HepG2 (cell line): ENCODE data around the gene NUTF2. TPM values are rescaled to one million over a fixed set of nuclear protein-coding genes. Genes with fewer than 3 reads are reported as not detected.

Source experiments
- ADNP ChIP-seq: sonication (generic); formaldehyde crosslinking; IDR thresholded peaks from 2 replicates; pipeline ENCODE4 v1.4.0; 2020; ENCODE audit warnings: missing genetic modification reagents
- ATF3 ChIP-seq: sonication (generic); formaldehyde crosslinking; IDR thresholded peaks from 2 replicates; pipeline ENCODE4 v1.4.0; 2020; ENCODE audit warnings: missing genetic modification reagents
- FOXA1 ChIP-seq, 2 experiments: fragments of 450-650 bp in 1 of 2; sonication (generic) in 1 of 2; formaldehyde crosslinking in 1 of 2; IDR thresholded peaks; 2 replicates each; pipeline versions ENCODE4 v1.4.0 to v1.6.1; 2016 to 2020; ENCODE audit warnings: missing genetic modification reagents in 1 of 2
- HOXA3 ChIP-seq: sonication (generic); formaldehyde crosslinking; IDR thresholded peaks from 2 replicates; pipeline ENCODE4 v1.5.0; 2020; ENCODE audit warnings: missing genetic modification reagents
- IRF2 ChIP-seq: IDR thresholded peaks from 2 replicates; pipeline ENCODE4 v1.6.1; 2018; ENCODE audit warnings: missing genetic modification reagents, missing compliant biosample characterization
- JUNB ChIP-seq: sonication (generic); formaldehyde crosslinking; IDR thresholded peaks from 2 replicates; pipeline ENCODE4 v1.8.0; 2022; ENCODE audit warnings: missing genetic modification reagents, mild to moderate bottlenecking, borderline replicate concordance
- NFE2 ChIP-seq: sonication (generic); formaldehyde crosslinking; IDR thresholded peaks from 2 replicates; pipeline ENCODE4 v1.4.0; 2020; ENCODE audit warnings: missing genetic modification reagents
- RARG ChIP-seq: sonication (generic); formaldehyde crosslinking; IDR thresholded peaks from 2 replicates; pipeline ENCODE4 v1.4.0; 2020; ENCODE audit warnings: low read depth, mild to moderate bottlenecking, missing genetic modification reagents
- SIX4 ChIP-seq: sonication (generic); formaldehyde crosslinking; IDR thresholded peaks from 2 replicates; pipeline ENCODE4 v1.4.0; 2020; ENCODE audit warnings: missing genetic modification reagents
- SMARCC2 ChIP-seq: fragments of 450-650 bp; IDR thresholded peaks from 2 replicates; pipeline ENCODE4 v1.6.1; 2017; ENCODE audit warnings: antibody characterized with exemption, mild to moderate bottlenecking
- SNRNP70 ChIP-seq: fragments of 200-400 bp; formaldehyde crosslinking; IDR thresholded peaks from 2 replicates; pipeline ENCODE4 v1.6.1; 2017; ENCODE audit warnings: mild to moderate bottlenecking, low read depth, low read length, moderate library complexity
- SP4 ChIP-seq: sonication (generic); formaldehyde crosslinking; IDR thresholded peaks from 2 replicates; pipeline ENCODE4 v1.8.1; 2023; ENCODE audit warnings: mild to moderate bottlenecking, missing genetic modification reagents
- TERF1 ChIP-seq: sonication (generic); formaldehyde crosslinking; IDR thresholded peaks from 2 replicates; pipeline ENCODE4 v1.8.0; 2022; ENCODE audit warnings: mild to moderate bottlenecking, missing genetic modification reagents, moderate library complexity
- ZBTB20 ChIP-seq: sonication (generic); formaldehyde crosslinking; IDR thresholded peaks from 2 replicates; pipeline ENCODE4 v1.8.1; 2023; ENCODE audit warnings: missing genetic modification reagents, low read depth, mild to moderate bottlenecking, borderline replicate concordance
- ZNF143 ChIP-seq: sonication (generic); formaldehyde crosslinking; IDR thresholded peaks from 2 replicates; pipeline ENCODE4 v1.4.0; 2020; ENCODE audit warnings: missing genetic modification reagents
- ZNF296 ChIP-seq: sonication (generic); formaldehyde crosslinking; conservative IDR thresholded peaks from 2 replicates; pipeline ENCODE4 v1.5.0; 2020; ENCODE audit warnings: mild to moderate bottlenecking, missing genetic modification reagents
- ZNF331 ChIP-seq: sonication (generic); formaldehyde crosslinking; IDR thresholded peaks from 2 replicates; pipeline ENCODE4 v1.4.0; 2020; ENCODE audit warnings: missing genetic modification reagents
- ZNF343 ChIP-seq: sonication (generic); formaldehyde crosslinking; IDR thresholded peaks from 2 replicates; pipeline ENCODE4 v1.4.0; 2020; ENCODE audit warnings: mild to moderate bottlenecking, missing genetic modification reagents
- ZNF350 ChIP-seq: sonication (generic); formaldehyde crosslinking; IDR thresholded peaks from 2 replicates; pipeline ENCODE4 v1.4.0; 2020; ENCODE audit warnings: mild to moderate bottlenecking, low read depth, missing genetic modification reagents, borderline replicate concordance
- ZNF543 ChIP-seq: sonication (generic); formaldehyde crosslinking; IDR thresholded peaks from 2 replicates; pipeline ENCODE4 v1.4.0; 2020; ENCODE audit warnings: mild to moderate bottlenecking, missing genetic modification reagents
- ZNF557 ChIP-seq: sonication (generic); formaldehyde crosslinking; IDR thresholded peaks from 2 replicates; pipeline ENCODE4 v1.4.0; 2020; ENCODE audit warnings: missing genetic modification reagents
- ZNF644 ChIP-seq: IDR thresholded peaks from 2 replicates; pipeline ENCODE4 v1.6.1; 2016; ENCODE audit warnings: low read depth
- ZNF646 ChIP-seq: sonication (generic); formaldehyde crosslinking; IDR thresholded peaks from 2 replicates; pipeline ENCODE4 v1.9.0; 2021; ENCODE audit warnings: mild to moderate bottlenecking, missing genetic modification reagents
- polyA plus RNA-seq, 8 experiments: library from polyadenylated mRNA; depleted of rRNA in 3 of 8; stranded (reverse) in 7 of 8; unstranded in 1 of 8; fragments of >200 nt; fragmentation: Illumina TruSeq in 4 of 8; extraction: Trizol in 4 of 8; gene quantifications; 2 replicates each; pipeline versions ENCODE4 v1.2.1 to v1.2.3, GENCODE V29; 2011 to 2016; ENCODE audit warnings: low read depth in 4 of 8, missing spikeins in 1 of 8, mixed read lengths in 1 of 8; ENCODE audit not compliant: insufficient read depth in 1 of 8
- total RNA-seq, 5 experiments: library from RNA; depleted of rRNA; stranded (reverse); fragments of >200 nt; fragmentation: Illumina TruSeq; extraction: Trizol; gene quantifications; 2 replicates each; pipeline ENCODE4 v1.2.3, GENCODE V29; 2016; ENCODE audit warnings: low read depth in 1 of 5

NUTF2 gene
- total and polyA plus RNA-seq, 2 of the 13 experiments (the other 11 are each of a cell fraction or from before 2014, with no cell fraction given), result 168 to 214 TPM

- TF ChIP-seq ZBTB20 (CRISPR knock-in tag) (peak; percentile 79; the same call in 1 of the 2 replicates), IRF2 (CRISPR knock-in tag) (peak; percentile 95), SIX4 (CRISPR knock-in tag) (peak; percentile 87), ATF3 (peak; percentile 57; the same call in 1 of the 2 replicates), TERF1 (CRISPR knock-in tag) (no peak; the same call in 1 of the 2 replicates), HOXA3 (CRISPR knock-in tag) (peak; percentile 80), ZNF331 (CRISPR knock-in tag) (peak; percentile 89), ZNF644 (no peak), ZNF646 (no peak), RARG (CRISPR knock-in tag) (peak; percentile 84; the same call in 1 of the 2 replicates), ZNF343 (CRISPR knock-in tag) (peak; percentile 44; the same call in 1 of the 2 replicates), SMARCC2 (no peak), ZNF296 (no peak), ZNF143 (peak; percentile 76), SNRNP70 (no peak), NFE2 (CRISPR knock-in tag) (peak; percentile 25; the same call in 1 of the 2 replicates), ADNP (CRISPR knock-in tag) (0 out of 2 replicates have a peak, but pooled peaks have one; percentile 11), ZNF557 (0 out of 2 replicates have a peak, but pooled peaks have one; percentile 57), SP4 (CRISPR knock-in tag) (peak; percentile 93), FOXA1 (IDR thresholded peaks at IDR 0.05) (no peak), FOXA1 (CRISPR knock-in tag; IDR thresholded peaks at IDR 0.05) (peak; percentile 47; the same call in 1 of the 2 replicates), ZNF350 (CRISPR knock-in tag) (peak; percentile 90), JUNB (CRISPR knock-in tag) (peak; percentile 70; the same call in 1 of the 2 replicates), ZNF543 (CRISPR knock-in tag) (peak; percentile 88)
Observed at GRCh38 chr16:67872631-67873434, 26.1 kb downstream of the NUTF2 start, which contains the start of gene EDC4 (continued).
